ENCODE measurements around the gene ASIC4. TPM values are rescaled to one million over a fixed set of nuclear protein-coding genes. Genes with fewer than 3 reads are reported as not detected.

The ASIC4 gene
- total and polyA plus RNA-seq, 2 of the 13 experiments (the other 11 are each of a cell fraction or from before 2014, with no cell fraction given) = 0.03 TPM; not detected in 1

DNA sequence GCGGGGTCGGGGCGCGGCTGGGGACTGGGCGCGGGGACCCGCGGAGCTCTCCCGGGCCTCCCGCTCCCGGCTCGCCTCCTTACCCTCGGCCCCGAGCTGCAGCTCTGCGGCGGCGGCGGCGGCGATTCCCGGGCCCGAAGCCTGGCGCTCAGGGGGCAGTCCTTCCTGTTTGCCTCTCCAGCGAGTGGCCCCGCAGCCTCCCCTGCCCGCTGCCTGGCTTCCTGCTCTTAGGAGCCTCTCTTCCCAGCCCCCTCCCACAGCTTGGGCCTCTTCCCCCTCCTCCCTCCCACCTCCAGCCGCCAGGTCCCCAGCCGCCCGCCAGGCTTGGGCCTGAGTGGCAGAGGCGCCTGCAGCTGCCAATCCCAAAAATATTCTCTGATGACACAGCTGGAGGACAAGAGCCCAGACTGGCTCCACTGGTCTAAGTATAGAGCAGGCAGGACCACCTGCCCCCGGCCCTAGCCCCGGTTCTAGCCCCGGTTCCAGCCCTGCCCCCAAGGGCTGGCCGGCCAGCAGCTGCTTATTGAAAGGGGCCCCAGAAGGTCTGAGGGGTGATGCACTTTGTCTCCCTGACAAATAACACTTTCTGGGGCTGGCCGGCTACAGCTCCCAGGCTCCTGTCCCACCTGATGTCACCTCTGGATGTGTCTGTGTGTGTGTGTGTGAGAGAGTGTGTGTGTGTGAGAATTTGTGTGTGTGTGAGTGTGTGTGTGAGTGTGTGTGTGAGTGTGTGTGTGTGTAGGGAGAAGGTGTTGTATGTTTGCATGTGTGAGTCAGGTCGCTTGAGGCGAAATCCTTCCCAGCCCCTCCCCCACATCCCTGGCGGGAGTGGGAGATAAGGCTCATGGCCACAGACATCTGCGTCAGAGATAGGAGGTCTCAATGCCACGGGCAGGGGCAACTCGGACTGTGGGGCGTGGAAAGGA is 57.3 kb downstream of the ASIC4 start, which contains the start of gene OBSL1 (continued):
- peak; percentile 85 for TF ChIP-seq SALL1 (CRISPR knock-in tag; IDR thresholded peaks at IDR 0.05)
- TF ChIP-seq, protein P1, sequence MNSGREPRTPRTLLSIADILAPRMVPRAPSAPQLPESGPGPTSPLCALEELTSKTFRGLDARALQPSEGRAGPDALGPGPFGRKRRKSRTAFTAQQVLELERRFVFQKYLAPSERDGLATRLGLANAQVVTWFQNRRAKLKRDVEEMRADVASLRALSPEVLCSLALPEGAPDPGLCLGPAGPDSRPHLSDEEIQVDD (CRISPR knock-in tag; IDR thresholded peaks at IDR 0.05; ENCODE audit: borderline replicate concordance) = 0 out of 2 replicates have a peak, but pooled peaks have one; percentile 5
- no peak for TF ChIP-seq PHB2 (IDR thresholded peaks at IDR 0.05; ENCODE audit: partially characterized antibody)
- TF ChIP-seq NPAS2 (CRISPR knock-in tag; IDR thresholded peaks at IDR 0.05; ENCODE audit: borderline replicate concordance) = no peak
- TF ChIP-seq SRY (CRISPR knock-in tag; IDR thresholded peaks at IDR 0.05) = 0 out of 2 replicates have a peak, but pooled peaks have one; percentile 40
- TF ChIP-seq ZNF432 (CRISPR knock-in tag; IDR thresholded peaks at IDR 0.05; ENCODE audit: borderline replicate concordance) = no peak
- TF ChIP-seq ZFP41 (CRISPR knock-in tag; IDR thresholded peaks at IDR 0.05; ENCODE audit: borderline replicate concordance) = no peak; the same call in 1 of the 2 replicates
- peak; percentile 88; the same call in 1 of the 2 replicates for TF ChIP-seq ZNF543 (CRISPR knock-in tag; IDR thresholded peaks at IDR 0.05)
- TF ChIP-seq POLR2AphosphoS2 (IDR thresholded peaks at IDR 0.05; ENCODE audit: low read depth, low read length) = no peak
- no peak; the same call in 1 of the 2 replicates for TF ChIP-seq HCFC1 (IDR thresholded peaks at IDR 0.05; ENCODE audit: low read depth, low read length)
- TF ChIP-seq, protein P2, sequence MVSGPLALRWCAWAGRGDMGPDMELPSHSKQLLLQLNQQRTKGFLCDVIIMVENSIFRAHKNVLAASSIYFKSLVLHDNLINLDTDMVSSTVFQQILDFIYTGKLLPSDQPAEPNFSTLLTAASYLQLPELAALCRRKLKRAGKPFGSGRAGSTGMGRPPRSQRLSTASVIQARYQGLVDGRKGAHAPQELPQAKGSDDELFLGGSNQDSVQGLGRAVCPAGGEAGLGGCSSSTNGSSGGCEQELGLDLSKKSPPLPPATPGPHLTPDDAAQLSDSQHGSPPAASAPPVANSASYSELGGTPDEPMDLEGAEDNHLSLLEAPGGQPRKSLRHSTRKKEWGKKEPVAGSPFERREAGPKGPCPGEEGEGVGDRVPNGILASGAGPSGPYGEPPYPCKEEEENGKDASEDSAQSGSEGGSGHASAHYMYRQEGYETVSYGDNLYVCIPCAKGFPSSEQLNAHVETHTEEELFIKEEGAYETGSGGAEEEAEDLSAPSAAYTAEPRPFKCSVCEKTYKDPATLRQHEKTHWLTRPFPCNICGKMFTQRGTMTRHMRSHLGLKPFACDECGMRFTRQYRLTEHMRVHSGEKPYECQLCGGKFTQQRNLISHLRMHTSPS (CRISPR knock-in tag; IDR thresholded peaks at IDR 0.05; ENCODE audit: low read depth) = peak; percentile 69
- TF ChIP-seq ASH2L (IDR thresholded peaks at IDR 0.05; ENCODE audit: insufficient read length, low read depth, low read length) = peak; percentile 88
- TF ChIP-seq, protein P3, sequence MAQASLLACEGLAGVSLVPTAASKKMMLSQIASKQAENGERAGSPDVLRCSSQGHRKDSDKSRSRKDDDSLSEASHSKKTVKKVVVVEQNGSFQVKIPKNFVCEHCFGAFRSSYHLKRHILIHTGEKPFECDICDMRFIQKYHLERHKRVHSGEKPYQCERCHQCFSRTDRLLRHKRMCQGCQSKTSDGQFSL (CRISPR knock-in tag; IDR thresholded peaks at IDR 0.05) = peak; percentile 71; the same call in 1 of the 2 replicates
- 0 out of 2 replicates have a peak, but pooled peaks have one; percentile 51 for TF ChIP-seq SMAD9 (CRISPR knock-in tag; IDR thresholded peaks at IDR 0.05)
- no peak; the same call in 1 of the 2 replicates for TF ChIP-seq ZNF720 (CRISPR knock-in tag; IDR thresholded peaks at IDR 0.05)
- TF ChIP-seq, protein P4, sequence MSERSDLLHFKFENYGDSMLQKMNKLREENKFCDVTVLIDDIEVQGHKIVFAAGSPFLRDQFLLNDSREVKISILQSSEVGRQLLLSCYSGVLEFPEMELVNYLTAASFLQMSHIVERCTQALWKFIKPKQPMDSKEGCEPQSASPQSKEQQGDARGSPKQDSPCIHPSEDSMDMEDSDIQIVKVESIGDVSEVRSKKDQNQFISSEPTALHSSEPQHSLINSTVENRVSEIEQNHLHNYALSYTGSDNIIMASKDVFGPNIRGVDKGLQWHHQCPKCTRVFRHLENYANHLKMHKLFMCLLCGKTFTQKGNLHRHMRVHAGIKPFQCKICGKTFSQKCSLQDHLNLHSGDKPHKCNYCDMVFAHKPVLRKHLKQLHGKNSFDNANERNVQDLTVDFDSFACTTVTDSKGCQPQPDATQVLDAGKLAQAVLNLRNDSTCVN (CRISPR knock-in tag; IDR thresholded peaks at IDR 0.05; ENCODE audit: borderline replicate concordance) = no peak
- TF ChIP-seq, protein P5, sequence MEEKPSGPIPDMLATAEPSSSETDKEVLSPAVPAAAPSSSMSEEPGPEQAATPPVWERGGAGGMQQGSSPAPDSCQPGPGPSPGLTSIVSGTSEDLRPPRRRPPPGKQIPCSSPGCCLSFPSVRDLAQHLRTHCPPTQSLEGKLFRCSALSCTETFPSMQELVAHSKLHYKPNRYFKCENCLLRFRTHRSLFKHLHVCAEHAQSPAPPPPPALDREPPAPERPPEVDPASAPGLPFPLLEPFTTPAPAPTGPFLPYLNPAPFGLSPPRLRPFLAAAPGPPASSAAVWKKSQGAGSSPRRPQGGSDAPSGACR (CRISPR knock-in tag; IDR thresholded peaks at IDR 0.05) = no peak
- TF ChIP-seq ZNF557 (CRISPR knock-in tag; IDR thresholded peaks at IDR 0.05) = no peak
- TF ChIP-seq, protein P6, sequence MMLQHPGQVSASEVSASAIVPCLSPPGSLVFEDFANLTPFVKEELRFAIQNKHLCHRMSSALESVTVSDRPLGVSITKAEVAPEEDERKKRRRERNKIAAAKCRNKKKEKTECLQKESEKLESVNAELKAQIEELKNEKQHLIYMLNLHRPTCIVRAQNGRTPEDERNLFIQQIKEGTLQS (CRISPR knock-in tag; IDR thresholded peaks at IDR 0.05) = 0 out of 2 replicates have a peak, but pooled peaks have one; percentile 19
- TF ChIP-seq HOXA3 (CRISPR knock-in tag; IDR thresholded peaks at IDR 0.05) = peak; percentile 73
- peak; percentile 56; the same call in 1 of the 2 replicates for TF ChIP-seq POGZ (CRISPR knock-in tag; IDR thresholded peaks at IDR 0.05)
- TF ChIP-seq ZFAT (CRISPR knock-in tag; conservative IDR thresholded peaks at IDR 0.05) = no peak
- peak; percentile 92 for TF ChIP-seq TBX2 (CRISPR knock-in tag; IDR thresholded peaks at IDR 0.05; ENCODE audit: borderline replicate concordance)
- 0 out of 2 replicates have a peak, but pooled peaks have one; percentile 72 for TF ChIP-seq ZNF235 (CRISPR knock-in tag; IDR thresholded peaks at IDR 0.05; ENCODE audit: borderline replicate concordance)
- no peak for TF ChIP-seq RBAK (CRISPR knock-in tag; IDR thresholded peaks at IDR 0.05)

All from HepG2 (cell line).